Activated CD8-positive, alpha-beta memory T cell treated with anti-CD3 and anti-CD28 coated beads for 4 hours (primary cell): ENCODE data around the gene PRKAG2.
A peak's percentile ranks its signal among the peaks of the same experiment; 100 is the strongest.

Experiments
- DNase-seq, 2 donors: peaks; one replicate each; pipeline ENCODE4 v3.0.0-alpha.2; 2020; ENCODE audit warnings: low read depth in 2 of 2

The PRKAG2 gene

GRCh38 chr7:151648429-151648828, 228.5 kb downstream of the PRKAG2 start:
- DNase-seq = no peak

GRCh38 chr7:151647874-151648273, 229.0 kb downstream of the PRKAG2 start:
- DNase-seq = no peak

- DNase-seq = no peak
These were observed 229.9 kb downstream of the PRKAG2 start for GRCh38 chr7:151647006-151647405.

GRCh38 chr7:151645311-151645710, 231.6 kb downstream of the PRKAG2 start:
- DNase-seq = no peak

DNA sequence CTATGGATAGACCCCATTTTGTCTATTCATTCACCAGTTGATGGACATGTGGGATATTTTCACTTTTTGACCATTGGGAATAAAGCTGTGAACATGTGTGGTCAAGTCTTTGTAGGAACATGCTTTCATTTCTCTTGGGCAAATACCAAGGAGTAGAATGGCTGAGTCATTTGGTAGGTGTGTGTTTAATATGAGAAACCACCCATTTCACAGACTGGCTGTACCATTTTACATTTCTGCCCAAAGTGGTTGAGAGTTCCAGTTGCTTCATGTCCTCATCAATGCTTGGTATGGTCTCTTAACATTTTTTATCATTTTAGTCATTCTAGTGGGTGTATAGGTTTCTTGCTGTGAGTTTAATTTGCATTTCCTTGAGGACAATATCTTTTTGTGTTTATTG, 232.4 kb downstream of the PRKAG2 start:
- DNase-seq = no peak

- DNase-seq = no peak
These were observed 234.2 kb downstream of the PRKAG2 start for GRCh38 chr7:151642746-151643145.

GRCh38 chr7:151641587-151641986, 235.3 kb downstream of the PRKAG2 start:
- no peak for DNase-seq

- no peak for DNase-seq
These were observed 239.1 kb downstream of the PRKAG2 start for GRCh38 chr7:151637781-151638261.

- DNase-seq = no peak
These were observed 242.3 kb downstream of the PRKAG2 start for GRCh38 chr7:151634643-151635042.

- DNase-seq = no peak
These were observed 243.5 kb downstream of the PRKAG2 start for GRCh38 chr7:151633516-151633812.

DNA sequence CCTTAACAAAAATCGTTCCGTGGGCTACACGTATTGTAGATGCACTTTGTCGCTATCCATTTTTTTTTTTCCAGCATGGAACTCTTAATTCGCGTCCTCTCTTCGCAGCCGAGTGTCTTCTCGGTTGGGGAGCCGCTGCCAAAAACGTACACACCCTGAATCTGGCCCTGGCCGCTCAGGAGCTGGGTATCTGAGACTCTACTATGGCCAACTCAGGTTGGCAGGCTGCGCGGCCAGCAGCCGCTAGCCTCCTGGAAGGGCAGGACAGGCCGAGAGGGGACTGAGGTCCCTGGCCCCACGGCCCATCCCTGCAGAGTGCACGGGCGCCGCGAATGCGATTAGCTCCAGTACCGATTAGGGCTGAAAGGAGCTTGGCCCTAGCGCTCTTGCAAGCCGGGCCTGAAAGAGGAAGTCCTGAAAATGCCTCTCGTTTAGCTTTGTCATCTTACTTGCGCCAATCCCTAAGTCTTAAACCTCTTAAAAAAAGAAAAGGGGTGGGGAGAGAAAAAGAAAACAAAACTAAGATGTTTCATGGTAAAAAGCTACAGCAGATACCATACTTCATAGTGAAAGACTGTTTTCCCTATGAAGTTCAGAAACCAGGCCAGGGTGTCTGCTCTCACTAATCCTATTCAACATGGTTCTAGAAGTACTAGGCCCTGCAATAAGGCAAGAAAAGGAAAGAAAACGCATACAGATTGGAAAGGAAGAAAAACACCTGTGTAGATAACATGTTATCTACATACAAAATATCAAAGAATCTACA, 244.0 kb downstream of the PRKAG2 start:
- DNase-seq = peak; percentile 8 to 10

DNA sequence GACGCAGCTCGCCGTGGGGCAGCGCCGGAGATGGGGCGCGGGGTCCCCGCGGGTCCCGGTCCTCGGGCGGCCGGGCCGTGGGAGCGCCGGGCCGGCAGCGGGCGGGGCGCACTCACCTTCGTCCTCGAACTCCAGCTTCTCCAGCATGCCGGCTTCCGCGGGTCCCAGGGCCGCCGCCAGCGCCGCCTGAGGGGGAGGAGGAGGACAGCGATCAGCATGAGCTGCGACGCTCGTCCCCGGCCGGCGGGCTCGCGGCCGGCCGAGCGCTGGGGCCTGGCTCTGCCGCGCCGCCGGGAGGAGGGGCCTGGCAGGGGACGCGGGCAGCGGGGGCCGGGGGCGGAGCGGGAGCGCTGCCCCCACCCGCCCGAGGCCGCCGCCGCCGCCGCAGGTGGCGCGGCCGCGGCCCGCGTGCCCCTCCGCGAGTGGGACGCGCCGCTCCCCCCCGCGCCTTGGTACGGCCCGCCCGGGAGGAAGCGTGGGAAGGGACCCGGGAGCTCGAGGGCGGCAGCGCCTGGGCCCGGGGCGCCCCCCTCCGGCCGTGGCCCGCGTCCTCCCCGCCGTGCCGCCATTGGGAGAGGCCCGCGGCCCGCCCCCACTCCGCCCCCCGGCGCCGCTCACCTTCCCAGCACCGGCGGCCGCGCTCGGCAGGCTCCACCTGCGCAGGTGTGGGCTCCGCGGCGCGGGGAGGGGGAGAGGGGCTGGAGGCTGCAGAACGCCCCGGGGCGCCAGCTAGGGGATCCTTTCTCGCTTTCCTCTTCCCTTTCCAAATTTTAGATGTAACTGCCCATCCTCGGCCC, 244.8 kb downstream of the PRKAG2 start:
- DNase-seq = peak; percentile 80 to 85

DNA sequence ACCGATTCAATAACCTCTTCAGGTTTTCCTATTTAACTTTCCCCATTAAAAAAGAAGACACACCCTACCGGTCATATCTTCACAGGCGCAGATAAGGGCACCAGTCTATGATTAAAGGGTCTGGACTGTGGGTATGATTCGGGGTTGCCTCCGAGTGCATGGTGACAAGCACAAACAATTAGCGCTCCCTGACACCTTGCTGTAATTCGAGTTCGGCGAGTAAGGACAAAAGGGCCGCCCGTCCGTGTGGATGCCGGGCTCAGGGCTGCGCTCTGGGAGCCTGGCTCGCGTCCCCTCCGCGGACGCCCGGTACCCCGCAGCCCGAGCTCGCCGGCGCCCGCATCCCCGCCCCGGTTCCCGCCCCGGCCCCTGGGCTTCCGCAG, 245.4 kb downstream of the PRKAG2 start:
- DNase-seq = no peak

- DNase-seq = no peak
These were observed 245.9 kb downstream of the PRKAG2 start for GRCh38 chr7:151630851-151631569.

- DNase-seq = no peak
These were observed 246.6 kb downstream of the PRKAG2 start for GRCh38 chr7:151630358-151630757.

GRCh38 chr7:151629713-151630272, 247.1 kb downstream of the PRKAG2 start:
- DNase-seq = no peak

- DNase-seq = no peak
These were observed 247.9 kb downstream of the PRKAG2 start for GRCh38 chr7:151628846-151629604.

DNA sequence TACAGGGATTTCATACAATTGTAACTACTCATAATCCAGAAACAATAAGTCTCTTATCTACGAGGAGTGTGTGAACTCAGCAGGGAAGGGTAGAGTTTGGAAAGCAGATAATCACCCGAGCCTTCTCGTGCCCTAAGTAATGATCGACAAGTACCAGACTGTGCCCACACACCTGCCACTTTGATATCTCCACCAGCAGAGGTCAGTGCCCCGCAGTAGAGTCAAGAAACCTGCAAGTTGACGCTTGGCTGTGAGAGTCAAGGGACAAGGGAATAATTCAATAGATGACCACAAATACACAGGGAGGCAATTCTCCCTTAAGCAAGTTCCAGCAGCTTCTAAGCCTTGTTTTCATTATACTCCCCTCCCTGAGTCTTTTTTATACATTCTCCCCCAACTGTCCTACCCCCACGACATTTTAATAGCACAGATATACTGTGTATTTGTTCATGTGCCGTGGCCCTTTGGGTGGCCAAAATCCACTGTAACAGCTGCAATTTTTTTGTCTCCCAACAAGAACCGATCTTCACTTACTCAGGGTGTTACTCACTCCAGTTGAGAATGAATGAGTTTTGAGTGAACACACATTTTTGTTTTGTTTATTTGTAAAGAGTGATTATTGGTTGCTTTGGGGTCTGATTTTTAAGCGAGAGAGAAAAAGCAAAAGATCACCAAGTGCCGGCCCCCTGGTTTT, 250.3 kb downstream of the PRKAG2 start:
- DNase-seq = no peak

DNA sequence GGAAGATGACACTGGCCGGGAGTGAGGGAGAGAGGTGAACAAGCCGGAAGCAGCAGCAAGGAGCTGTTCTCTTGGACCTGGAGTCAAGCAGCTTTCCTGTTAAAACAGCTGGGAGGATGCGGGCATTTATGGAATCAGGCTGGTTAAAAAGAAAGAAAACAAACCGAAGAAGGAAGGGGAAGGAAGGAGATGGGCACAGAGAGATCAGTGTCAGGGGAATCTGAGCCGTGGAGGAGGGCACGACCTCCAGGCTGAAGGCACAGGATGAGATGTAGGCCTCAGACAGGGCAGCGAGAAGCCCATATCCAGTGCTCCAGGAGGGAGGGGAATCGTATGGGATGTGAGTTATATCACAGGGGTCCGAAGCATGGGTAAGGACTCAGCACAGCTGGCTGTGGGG, 251.3 kb downstream of the PRKAG2 start:
- DNase-seq = no peak

DNA sequence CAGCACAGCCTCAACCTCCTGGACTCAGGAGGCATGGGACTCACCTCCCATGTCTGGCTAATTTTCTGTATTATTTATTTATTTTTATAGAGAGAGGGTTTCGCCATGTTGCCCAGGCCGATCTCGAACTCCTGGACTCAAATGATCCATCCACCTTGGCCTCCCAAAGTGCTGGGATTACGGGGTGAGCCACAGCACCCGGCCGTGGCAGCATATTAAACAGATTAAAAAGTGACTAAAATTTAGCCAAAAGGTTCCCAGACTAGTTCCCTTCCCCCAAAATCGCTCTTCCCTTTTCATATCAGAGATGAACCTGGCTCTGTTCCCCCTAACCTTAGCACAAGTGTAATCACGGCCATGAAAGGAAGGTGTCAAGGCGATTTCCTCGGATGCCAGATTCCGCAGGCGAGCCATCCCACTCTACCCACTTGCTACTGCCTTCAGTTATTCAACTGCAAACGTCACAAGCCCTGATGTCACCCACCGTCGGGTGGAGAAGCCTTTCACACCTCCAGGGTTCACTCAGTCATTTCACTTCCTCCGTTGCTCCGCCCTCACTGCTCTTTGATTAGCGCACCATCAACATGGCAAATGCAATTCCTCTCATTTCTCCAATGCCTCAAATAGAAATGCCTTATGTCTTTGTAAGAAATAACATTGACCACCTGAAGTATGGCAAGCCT, 252.5 kb downstream of the PRKAG2 start:
- no peak for DNase-seq
